Measurements from ENCODE around the gene ART5.

DNA sequence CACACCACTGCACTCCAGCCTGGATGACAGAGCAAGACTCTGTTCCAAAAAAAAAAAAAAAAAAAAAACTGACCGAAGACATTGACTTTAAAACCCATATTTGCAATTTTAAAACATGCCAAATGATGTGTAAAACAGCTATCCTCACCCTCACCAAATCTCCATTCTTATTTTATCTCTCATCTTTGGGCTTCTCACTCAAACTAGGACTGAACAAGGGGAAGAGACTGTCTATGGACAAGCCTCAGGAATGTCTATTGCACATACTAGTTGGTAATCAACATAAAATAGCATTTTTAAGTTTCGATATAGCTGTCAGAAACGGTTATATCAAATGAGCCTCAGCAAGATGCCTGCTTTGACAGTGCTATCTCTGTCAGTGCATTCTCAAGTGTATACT lies 37.3 kb upstream of the ART5 start:
- TF ChIP-seq, protein P1, sequence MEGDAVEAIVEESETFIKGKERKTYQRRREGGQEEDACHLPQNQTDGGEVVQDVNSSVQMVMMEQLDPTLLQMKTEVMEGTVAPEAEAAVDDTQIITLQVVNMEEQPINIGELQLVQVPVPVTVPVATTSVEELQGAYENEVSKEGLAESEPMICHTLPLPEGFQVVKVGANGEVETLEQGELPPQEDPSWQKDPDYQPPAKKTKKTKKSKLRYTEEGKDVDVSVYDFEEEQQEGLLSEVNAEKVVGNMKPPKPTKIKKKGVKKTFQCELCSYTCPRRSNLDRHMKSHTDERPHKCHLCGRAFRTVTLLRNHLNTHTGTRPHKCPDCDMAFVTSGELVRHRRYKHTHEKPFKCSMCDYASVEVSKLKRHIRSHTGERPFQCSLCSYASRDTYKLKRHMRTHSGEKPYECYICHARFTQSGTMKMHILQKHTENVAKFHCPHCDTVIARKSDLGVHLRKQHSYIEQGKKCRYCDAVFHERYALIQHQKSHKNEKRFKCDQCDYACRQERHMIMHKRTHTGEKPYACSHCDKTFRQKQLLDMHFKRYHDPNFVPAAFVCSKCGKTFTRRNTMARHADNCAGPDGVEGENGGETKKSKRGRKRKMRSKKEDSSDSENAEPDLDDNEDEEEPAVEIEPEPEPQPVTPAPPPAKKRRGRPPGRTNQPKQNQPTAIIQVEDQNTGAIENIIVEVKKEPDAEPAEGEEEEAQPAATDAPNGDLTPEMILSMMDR (IDR thresholded peaks at IDR 0.05), result no peak
- no peak for TF ChIP-seq POLR2A (IDR thresholded peaks at IDR 0.05)

Measured in heart left ventricle (tissue), 13 donors.